KMS-11 (cell line): Measurements from ENCODE around the gene OCA2.

Source experiments
- H2AFZ ChIP-seq: fragments of 200-600 bp; sonication (generic); 2 replicates; pipeline ENCODE4 v1.6.1; 2016; ENCODE audit warnings: antibody characterized with exemption, mixed run types, low read depth
- H3K27ac ChIP-seq: fragments of 200-600 bp; sonication (generic); 2 replicates; pipeline ENCODE4 v1.6.1; 2016; ENCODE audit warnings: mild to moderate bottlenecking, mixed run types
- H3K27me3 ChIP-seq: fragments of 200-600 bp; sonication (generic); 2 replicates; pipeline ENCODE4 v1.6.1; 2017; ENCODE audit warnings: mild to moderate bottlenecking, low read depth, mixed run types, moderate library complexity; ENCODE audit not compliant: insufficient read depth
- H3K36me3 ChIP-seq: fragments of 200-600 bp; sonication (generic); 2 replicates; pipeline ENCODE4 v1.6.1; 2017; ENCODE audit warnings: mild to moderate bottlenecking, mixed run types; ENCODE audit not compliant: insufficient read depth
- H3K4me1 ChIP-seq: fragments of 200-600 bp; sonication (generic); 2 replicates; pipeline ENCODE4 v1.6.1; 2016; ENCODE audit warnings: mild to moderate bottlenecking, low read depth, mixed run types; ENCODE audit not compliant: poor library complexity, severe bottlenecking
- H3K4me2 ChIP-seq: fragments of 200-600 bp; sonication (generic); 2 replicates; pipeline ENCODE4 v1.7.0; 2016; ENCODE audit warnings: mild to moderate bottlenecking, mixed run types
- H3K4me3 ChIP-seq: fragments of 200-600 bp; sonication (generic); IDR thresholded peaks from 2 replicates; pipeline ENCODE4 v1.6.1; 2017; ENCODE audit warnings: low read depth, low read length, mixed read lengths; ENCODE audit not compliant: insufficient read depth
- H3K79me2 ChIP-seq: fragments of 200-600 bp; sonication (generic); 2 replicates; pipeline ENCODE4 v1.6.1; 2016; ENCODE audit warnings: low read depth, mixed run types; ENCODE audit not compliant: insufficient read depth
- H3K9ac ChIP-seq: fragments of 200-600 bp; sonication (generic); 2 replicates; pipeline ENCODE4 v1.6.1; 2016; ENCODE audit warnings: mild to moderate bottlenecking, mixed run types
- H4K20me1 ChIP-seq: fragments of 200-600 bp; sonication (generic); 2 replicates; pipeline ENCODE4 v1.6.1; 2016; ENCODE audit warnings: mild to moderate bottlenecking, mixed run types; ENCODE audit not compliant: insufficient read depth
- CTCF ChIP-seq: fragments of 200-600 bp; sonication (generic); conservative IDR thresholded peaks from 2 replicates; pipeline ENCODE4 v1.6.1; 2017; ENCODE audit warnings: low read depth, mild to moderate bottlenecking, antibody characterized with exemption, low read length, moderate library complexity, mixed read lengths

OCA2 gene

GRCh38 chr15:28058082-28058481 lies 41.0 kb downstream of the OCA2 start:
- H3K36me3 ChIP-seq: no peaks in the 10 kb centered on the region
- H3K79me2 ChIP-seq: no peaks in the 10 kb centered on the region
- no peak overlapping the region for H3K4me3 ChIP-seq
- H3K9ac ChIP-seq: no peak overlapping the region
- no peaks in the 10 kb centered on the region for H4K20me1 ChIP-seq
- H2AFZ ChIP-seq: no peak overlapping the region
- no peaks in the 10 kb centered on the region for H3K4me1 ChIP-seq
- H3K27me3 ChIP-seq: no peaks in the 10 kb centered on the region
- no peak overlapping the region for H3K27ac ChIP-seq
- H3K4me2 ChIP-seq: no peak overlapping the region
- no peak for TF ChIP-seq CTCF

GRCh38 chr15:28051955-28052633 lies 47.0 kb downstream of the OCA2 start:
- H3K4me1 ChIP-seq: no peaks in the 10 kb centered on the region
- H2AFZ ChIP-seq: no peak overlapping the region
- no peak overlapping the region for H3K9ac ChIP-seq
- no peak for TF ChIP-seq CTCF
- H4K20me1 ChIP-seq: no peaks in the 10 kb centered on the region
- H3K27ac ChIP-seq: no peak overlapping the region
- no peaks in the 10 kb centered on the region for H3K36me3 ChIP-seq
- H3K4me2 ChIP-seq: no peak overlapping the region
- no peaks in the 10 kb centered on the region for H3K27me3 ChIP-seq
- no peak overlapping the region for H3K4me3 ChIP-seq
- no peaks in the 10 kb centered on the region for H3K79me2 ChIP-seq

DNA sequence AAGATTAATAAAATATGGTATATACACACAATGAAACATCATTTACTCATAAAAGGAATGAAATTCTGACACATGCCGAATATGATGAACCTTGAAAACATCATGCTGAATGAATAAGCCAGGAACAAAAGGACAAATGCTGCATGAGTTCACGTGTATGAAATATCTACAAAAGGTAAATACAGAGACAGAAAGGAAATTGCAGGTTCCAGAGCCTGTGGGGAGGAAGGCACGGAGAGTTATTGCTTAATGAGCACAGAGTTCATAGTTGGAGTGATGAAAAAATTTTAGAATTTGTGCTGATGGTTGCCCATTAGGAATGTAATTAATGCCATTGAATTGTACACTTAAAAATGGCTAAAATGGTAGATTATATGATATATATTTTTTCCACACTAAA lies 49.5 kb downstream of the OCA2 start:
- Histone ChIP-seq H3K27me3 (no peaks in the 10 kb centered on the region), H3K9ac (no peak overlapping the region), H3K79me2 (no peaks in the 10 kb centered on the region), H4K20me1 (no peaks in the 10 kb centered on the region), H2AFZ (no peak overlapping the region), H3K36me3 (no peaks in the 10 kb centered on the region), H3K27ac (no peak overlapping the region), H3K4me1 (no peaks in the 10 kb centered on the region), H3K4me2 (no peak overlapping the region), H3K4me3 (no peak overlapping the region)
- no peak for TF ChIP-seq CTCF

- H3K27ac ChIP-seq: no peak overlapping the region
- no peak overlapping the region for H3K4me3 ChIP-seq
- no peak overlapping the region for H2AFZ ChIP-seq
- no peak overlapping the region for H3K4me2 ChIP-seq
- no peak for TF ChIP-seq CTCF
- no peaks in the 10 kb centered on the region for H3K79me2 ChIP-seq
- no peaks in the 10 kb centered on the region for H3K36me3 ChIP-seq
- H3K4me1 ChIP-seq: no peaks in the 10 kb centered on the region
- no peaks in the 10 kb centered on the region for H4K20me1 ChIP-seq
- no peak overlapping the region for H3K9ac ChIP-seq
- no peaks in the 10 kb centered on the region for H3K27me3 ChIP-seq
These were observed 51.8 kb downstream of the OCA2 start for GRCh38 chr15:28047277-28047676.
